H9 (cell line): ENCODE data around the gene RHBDD1. TPM values are rescaled to one million over a fixed set of nuclear protein-coding genes. Genes with fewer than 3 reads are reported as not detected.

ENCODE experiments used
- DNase-seq: peaks from one replicate; pipeline ENCODE4 v3.0.0-alpha.2; 2017
- H2AFZ ChIP-seq: one replicate; pipeline ENCODE4 v1.6.1; 2013; ENCODE audit warnings: mild to moderate bottlenecking, low read length, control low read depth, moderate library complexity
- H2AK5ac ChIP-seq: 2 replicates; pipeline ENCODE4 v1.6.1; 2013; ENCODE audit warnings: low read length, control low read depth, mixed read lengths; ENCODE audit not compliant: insufficient read length
- H2BK120ac ChIP-seq: one replicate; pipeline ENCODE4 v1.6.1; 2013; ENCODE audit warnings: low read depth, mild to moderate bottlenecking, low read length, control low read depth, inconsistent platforms; ENCODE audit not compliant: poor library complexity, severe bottlenecking
- H2BK12ac ChIP-seq: 2 replicates; pipeline ENCODE4 v1.6.1; 2013; ENCODE audit warnings: low read length, control low read depth, mixed read lengths, low read depth; ENCODE audit not compliant: insufficient read length
- H2BK15ac ChIP-seq: 2 replicates; pipeline ENCODE4 v1.6.1; 2013; ENCODE audit warnings: low read depth, low read length, control low read depth
- H2BK20ac ChIP-seq: one replicate; pipeline ENCODE4 v1.6.1; 2013; ENCODE audit warnings: low read depth, mild to moderate bottlenecking, low read length, control low read depth, inconsistent platforms; ENCODE audit not compliant: poor library complexity, severe bottlenecking
- H2BK5ac ChIP-seq: 2 replicates; pipeline ENCODE4 v1.6.1; 2013; ENCODE audit warnings: low read length, control low read depth, mixed read lengths; ENCODE audit not compliant: insufficient read length
- H3K14ac ChIP-seq: 2 replicates; pipeline ENCODE4 v1.6.1; 2013; ENCODE audit warnings: low read length, control low read depth; ENCODE audit not compliant: insufficient read depth
- H3K18ac ChIP-seq: 2 replicates; pipeline ENCODE4 v1.6.1; 2013; ENCODE audit warnings: low read depth, mild to moderate bottlenecking, mixed read lengths, low read length, control low read depth; ENCODE audit not compliant: insufficient read length
- H3K23ac ChIP-seq: 2 replicates; pipeline ENCODE4 v1.6.1; 2013; ENCODE audit warnings: low read length, control low read depth, mixed read lengths, low read depth; ENCODE audit not compliant: insufficient read length
- H3K23me2 ChIP-seq: 2 replicates; pipeline ENCODE4 v1.6.1; 2013; ENCODE audit warnings: low read depth, mild to moderate bottlenecking, mixed read lengths, low read length, control low read depth; ENCODE audit not compliant: insufficient read length, poor library complexity, severe bottlenecking
- H3K27ac ChIP-seq: 2 replicates; pipeline ENCODE4 v1.5.1; 2013; ENCODE audit warnings: low read length, control low read depth, mixed read lengths, low read depth; ENCODE audit not compliant: insufficient read length
- H3K27me3 ChIP-seq: 2 replicates; pipeline ENCODE4 v1.6.1; 2013; ENCODE audit warnings: low read length, control low read depth, inconsistent platforms; ENCODE audit not compliant: insufficient read depth
- H3K4ac ChIP-seq: 2 replicates; pipeline ENCODE4 v1.6.1; 2013; ENCODE audit warnings: low read depth, mild to moderate bottlenecking, control low read depth, inconsistent platforms, low read length, moderate library complexity
- H3K4me1 ChIP-seq: 2 replicates; pipeline ENCODE4 v1.6.1; 2013; ENCODE audit warnings: low read length, control low read depth, inconsistent platforms; ENCODE audit not compliant: insufficient read depth
- H3K4me2 ChIP-seq: 2 replicates; pipeline ENCODE4 v1.6.1; 2013; ENCODE audit warnings: low read length, control low read depth, mixed read lengths; ENCODE audit not compliant: insufficient read length, insufficient read depth
- H3K56ac ChIP-seq: 2 replicates; pipeline ENCODE4 v1.6.1; 2013; ENCODE audit warnings: low read depth, mild to moderate bottlenecking, mixed read lengths, low read length, control low read depth; ENCODE audit not compliant: insufficient read length
- H3K79me1 ChIP-seq: 2 replicates; pipeline ENCODE4 v1.6.1; 2013; ENCODE audit warnings: low read depth, mild to moderate bottlenecking, moderate library complexity, low read length, control low read depth, inconsistent platforms; ENCODE audit not compliant: insufficient read depth, poor library complexity, severe bottlenecking
- H3K79me2 ChIP-seq: 2 replicates; pipeline ENCODE4 v1.6.1; 2013; ENCODE audit warnings: low read length, control low read depth, inconsistent platforms; ENCODE audit not compliant: insufficient read depth
- H3K9ac ChIP-seq: 2 replicates; pipeline ENCODE4 v1.6.1; 2013; ENCODE audit warnings: low read length, control low read depth, mixed read lengths; ENCODE audit not compliant: insufficient read length; ENCODE audit errors: extremely low read depth
- H3K9me3 ChIP-seq: one replicate; pipeline ENCODE4 v1.6.1; 2013; ENCODE audit warnings: low read depth, low read length, inconsistent platforms; ENCODE audit not compliant: control insufficient read depth
- H3T11ph ChIP-seq: one replicate; pipeline ENCODE4 v1.6.1; 2013; ENCODE audit warnings: mild to moderate bottlenecking, low read length, control low read depth, inconsistent platforms
- H4K20me1 ChIP-seq: one replicate; pipeline ENCODE4 v1.6.1; 2013; ENCODE audit not compliant: control insufficient read depth, insufficient read length, insufficient read depth
- H4K5ac ChIP-seq: 2 replicates; pipeline ENCODE4 v1.6.1; 2013; ENCODE audit warnings: low read depth, mild to moderate bottlenecking, mixed read lengths, low read length, control low read depth; ENCODE audit not compliant: insufficient read length
- H4K8ac ChIP-seq: replicated peaks from 2 replicates; pipeline ENCODE4 v1.6.1; 2013; ENCODE audit warnings: low read length, control low read depth, mixed read lengths, low read depth; ENCODE audit not compliant: insufficient read length
- H4K91ac ChIP-seq: 2 replicates; pipeline ENCODE4 v1.6.1; 2013; ENCODE audit warnings: low read depth, mild to moderate bottlenecking, moderate library complexity, mixed read lengths, low read length, control low read depth; ENCODE audit not compliant: insufficient read length
- H3K27ac Mint-ChIP-seq, 3 experiments: 2 replicates in 2 of 3; 3 replicates in 1 of 3; pipeline ENCODE4 v1.8.0; 2020 to 2021; ENCODE audit warnings: mixed read lengths in 3 of 3, mild to moderate bottlenecking in 1 of 3, moderate library complexity in 1 of 3
- H3K27me3 Mint-ChIP-seq: 2 replicates; pipeline ENCODE4 v1.8.0; 2021; ENCODE audit warnings: low read depth, mild to moderate bottlenecking, moderate library complexity, mixed read lengths
- H3K36me3 Mint-ChIP-seq, 3 experiments: 2 replicates in 2 of 3; 3 replicates in 1 of 3; pipeline ENCODE4 v1.8.0; 2020 to 2021; ENCODE audit warnings: low read depth in 3 of 3, mixed read lengths in 3 of 3; ENCODE audit not compliant: insufficient read depth in 1 of 3
- H3K4me1 Mint-ChIP-seq, 2 experiments: 2 replicates each; pipeline ENCODE4 v1.8.0; 2020; ENCODE audit warnings: mixed read lengths in 2 of 2
- H3K4me3 Mint-ChIP-seq, 2 experiments: 2 replicates in 1 of 2; 3 replicates in 1 of 2; pipeline ENCODE4 v1.8.0; 2020 to 2021; ENCODE audit warnings: mild to moderate bottlenecking in 2 of 2, mixed read lengths in 2 of 2, moderate library complexity in 1 of 2
- H3K9me3 Mint-ChIP-seq, 2 experiments: 2 replicates in 1 of 2; 3 replicates in 1 of 2; pipeline ENCODE4 v1.8.0; 2020; ENCODE audit warnings: mild to moderate bottlenecking in 2 of 2, mixed read lengths in 2 of 2, moderate library complexity in 1 of 2
- WGBS: extraction: QIAGEN DNeasy Blood & Tissue Kit; methylation state at CpG from one replicate; pipeline ENCODE4 v1.1.7; 2013; ENCODE audit warnings: missing lambda C conversion rate, low lambda C conversion rate, mixed read lengths; ENCODE audit not compliant: insufficient read length; ENCODE audit errors: extremely low coverage; 5-methylcytosine and 5-hydroxymethylcytosine counted together
- total RNA-seq: library from RNA; stranded (reverse); gene quantifications from 2 replicates; pipeline ENCODE4 v1.2.1, GENCODE V29; 2021
- TF ChIP-seq, protein P1 (sequence below): fragments of 200-600 bp; sonication (generic); conservative IDR thresholded peaks from 3 replicates; pipeline ENCODE4 v1.8.0; 2021; ENCODE audit warnings: antibody characterized with exemption, mild to moderate bottlenecking

The RHBDD1 gene
- total RNA-seq, 1 experiment from 2014 or later = 24.9 TPM

DNA sequence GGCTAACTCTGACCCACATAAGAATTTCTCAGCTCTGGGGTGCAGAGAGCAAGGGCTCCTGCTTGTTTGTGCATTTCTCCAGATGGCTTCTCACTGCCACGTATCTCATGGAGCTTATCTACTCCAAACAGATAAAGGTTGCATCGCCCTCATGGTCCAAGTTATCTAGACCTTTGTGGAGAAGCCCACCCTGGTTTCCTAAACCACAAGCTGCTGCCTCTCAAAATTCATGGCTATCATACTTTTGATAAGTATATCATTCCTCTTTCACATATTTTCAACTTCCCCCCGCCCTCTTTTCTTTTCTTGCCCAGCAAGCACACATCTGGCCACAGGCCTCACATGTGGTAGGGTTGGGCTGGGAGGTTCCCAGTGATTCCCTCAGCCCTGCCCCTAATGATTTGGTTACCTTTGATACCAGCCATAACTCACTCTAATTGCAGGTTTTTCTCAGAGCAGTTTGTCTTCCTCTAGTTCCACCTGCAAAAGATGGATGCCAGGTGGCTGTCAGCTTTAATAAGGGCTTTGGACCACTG lies 146.0 kb downstream of the RHBDD1 start:
- H3K27me3 Mint-ChIP-seq = no peaks in the 10 kb centered on the region
- no peak overlapping the region for H3T11ph ChIP-seq
- no peak overlapping the region for H3K27ac Mint-ChIP-seq
- no peak overlapping the region for H3K23ac ChIP-seq
- H3K18ac ChIP-seq = no peak overlapping the region
- H3K4me1 Mint-ChIP-seq = peaks cover 29 to 30% of the 10 kb centered on the region in 2 experiments
- H3K14ac ChIP-seq = no peak overlapping the region
- H3K56ac ChIP-seq = no peak overlapping the region
- H3K9me3 Mint-ChIP-seq = no peaks in the 10 kb centered on the region
- no peak overlapping the region for H2BK5ac ChIP-seq
- TF ChIP-seq, protein P1, sequence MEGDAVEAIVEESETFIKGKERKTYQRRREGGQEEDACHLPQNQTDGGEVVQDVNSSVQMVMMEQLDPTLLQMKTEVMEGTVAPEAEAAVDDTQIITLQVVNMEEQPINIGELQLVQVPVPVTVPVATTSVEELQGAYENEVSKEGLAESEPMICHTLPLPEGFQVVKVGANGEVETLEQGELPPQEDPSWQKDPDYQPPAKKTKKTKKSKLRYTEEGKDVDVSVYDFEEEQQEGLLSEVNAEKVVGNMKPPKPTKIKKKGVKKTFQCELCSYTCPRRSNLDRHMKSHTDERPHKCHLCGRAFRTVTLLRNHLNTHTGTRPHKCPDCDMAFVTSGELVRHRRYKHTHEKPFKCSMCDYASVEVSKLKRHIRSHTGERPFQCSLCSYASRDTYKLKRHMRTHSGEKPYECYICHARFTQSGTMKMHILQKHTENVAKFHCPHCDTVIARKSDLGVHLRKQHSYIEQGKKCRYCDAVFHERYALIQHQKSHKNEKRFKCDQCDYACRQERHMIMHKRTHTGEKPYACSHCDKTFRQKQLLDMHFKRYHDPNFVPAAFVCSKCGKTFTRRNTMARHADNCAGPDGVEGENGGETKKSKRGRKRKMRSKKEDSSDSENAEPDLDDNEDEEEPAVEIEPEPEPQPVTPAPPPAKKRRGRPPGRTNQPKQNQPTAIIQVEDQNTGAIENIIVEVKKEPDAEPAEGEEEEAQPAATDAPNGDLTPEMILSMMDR = no peak
- H3K79me2 ChIP-seq = no peaks in the 10 kb centered on the region
- no peak overlapping the region for H3K27ac ChIP-seq
- no peak overlapping the region for H3K4ac ChIP-seq
- H3K4me3 Mint-ChIP-seq = no peak overlapping the region
- no CpG with 5 or more reads among the region's 3 CpGs for WGBS
- H4K5ac ChIP-seq = no peak overlapping the region
- H4K91ac ChIP-seq = no peak overlapping the region
- H2BK15ac ChIP-seq = no peak overlapping the region
- no peak overlapping the region for H2BK120ac ChIP-seq
- peaks cover 4% of the 10 kb centered on the region; the same call in 1 of the 2 replicates for H3K4me1 ChIP-seq
- no peaks in the 10 kb centered on the region for H3K36me3 Mint-ChIP-seq
- no peak overlapping the region for H3K4me2 ChIP-seq
- H3K9me3 ChIP-seq = no peaks in the 10 kb centered on the region
- DNase-seq = no peak
- no peaks in the 10 kb centered on the region for H3K23me2 ChIP-seq
- H3K79me1 ChIP-seq = no peaks in the 10 kb centered on the region
- H4K8ac ChIP-seq = no peak overlapping the region
- H2BK20ac ChIP-seq = no peak overlapping the region
- no peak overlapping the region for H2AK5ac ChIP-seq
- no peak overlapping the region for H2AFZ ChIP-seq
- no peaks in the 10 kb centered on the region for H4K20me1 ChIP-seq
- H3K9ac ChIP-seq = no peak overlapping the region
- no peak overlapping the region for H2BK12ac ChIP-seq
- H3K27me3 ChIP-seq = no peaks in the 10 kb centered on the region
